T-helper 1 cell treated with Interleukin-12 subunit alpha and Interleukin-12 subunit beta and Interleukin-4 antibody, amounts not matched to agents 30 ng/mL and 1 ng/mL, for 36 hours (primary cell): ENCODE measurements around the gene CD151. TPM values are rescaled to one million over a fixed set of nuclear protein-coding genes. Genes with fewer than 3 reads are reported as not detected.

Experiments
- intact Hi-C: fragments of 100-400 bp; cut with micrococcal nuclease; formaldehyde crosslinking; loops from one replicate; pipeline ENCODE4 v1.15.1; 2024
- total RNA-seq: library from RNA; stranded (reverse); gene quantifications from 2 replicates; pipeline ENCODE4 v1.2.3, GENCODE V29; 2022

CD151 gene
- total RNA-seq, 1 donor from 2014 or later: 24.6 TPM

DNA sequence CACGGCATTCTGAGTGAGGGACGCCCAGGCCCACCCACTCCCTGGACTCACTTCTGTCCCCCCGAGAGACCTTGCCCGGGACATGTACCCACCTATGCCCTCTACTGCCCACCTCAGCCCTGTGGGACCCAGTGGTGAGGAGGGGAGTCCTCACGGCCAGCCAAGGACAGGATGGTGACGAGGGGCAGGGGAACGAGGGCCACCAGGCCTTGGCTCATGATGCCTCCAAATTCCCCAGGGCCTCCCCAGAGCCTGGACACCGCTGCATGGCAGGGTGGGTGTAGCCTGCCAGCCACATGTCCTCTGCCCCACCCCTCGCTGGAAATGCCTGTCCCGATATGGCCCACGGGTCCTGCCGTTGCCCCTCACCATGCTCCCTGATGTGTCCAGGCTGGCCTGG is 36.0 kb downstream of the CD151 start:
- intact Hi-C loops: no loop called here

DNA sequence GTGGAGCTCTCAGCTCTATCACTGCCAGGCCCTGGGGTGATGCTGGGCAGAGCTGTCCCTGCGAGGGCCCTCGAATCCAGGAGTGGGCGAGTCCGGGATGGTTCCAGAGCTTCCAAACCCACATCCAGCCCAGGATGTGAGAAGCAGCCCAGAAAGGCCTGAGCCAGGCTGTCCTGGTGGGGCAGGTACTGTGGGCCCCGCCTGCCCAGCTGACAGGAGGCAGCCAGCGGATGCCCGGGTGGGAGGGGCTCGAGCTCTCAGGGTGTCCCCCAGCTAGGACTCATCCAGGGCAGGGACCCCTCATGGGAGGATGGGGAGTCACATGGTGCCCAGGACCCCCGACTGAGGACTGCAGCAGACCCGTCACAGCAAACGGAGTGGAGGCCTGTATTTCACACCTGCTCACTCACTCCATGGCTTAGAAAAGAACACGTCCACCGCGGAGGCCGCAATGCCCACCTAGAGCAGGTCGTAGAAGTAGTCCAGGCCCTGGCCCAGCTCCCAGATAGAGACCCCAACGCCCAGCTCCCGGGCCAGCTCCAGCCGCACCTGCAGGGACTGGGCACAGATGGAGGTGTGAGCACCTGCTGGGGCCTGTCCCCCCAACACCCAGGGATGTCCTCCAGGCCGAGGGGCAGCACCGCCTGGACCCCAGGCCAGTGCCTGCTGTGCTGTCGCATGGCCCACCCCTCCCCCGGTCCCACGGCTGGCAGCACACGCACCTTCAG is 36.8 kb downstream of the CD151 start:
- intact Hi-C loops: no loop called here

DNA sequence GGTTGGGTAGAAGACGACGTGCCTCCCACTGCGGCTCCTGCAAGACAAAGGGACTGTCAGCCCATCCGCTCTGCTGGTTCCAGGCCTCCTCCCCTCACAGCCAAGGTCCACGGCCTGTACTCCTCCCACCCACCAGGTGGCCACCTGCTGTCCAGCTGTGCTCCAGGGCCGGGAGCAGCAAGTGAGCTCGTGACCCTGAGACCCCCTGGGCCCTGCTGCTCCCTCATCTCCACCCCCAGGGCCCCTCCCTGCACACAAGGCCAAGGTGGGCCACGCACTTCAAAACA is 37.3 kb downstream of the CD151 start:
- intact Hi-C loops: no loop called here

DNA sequence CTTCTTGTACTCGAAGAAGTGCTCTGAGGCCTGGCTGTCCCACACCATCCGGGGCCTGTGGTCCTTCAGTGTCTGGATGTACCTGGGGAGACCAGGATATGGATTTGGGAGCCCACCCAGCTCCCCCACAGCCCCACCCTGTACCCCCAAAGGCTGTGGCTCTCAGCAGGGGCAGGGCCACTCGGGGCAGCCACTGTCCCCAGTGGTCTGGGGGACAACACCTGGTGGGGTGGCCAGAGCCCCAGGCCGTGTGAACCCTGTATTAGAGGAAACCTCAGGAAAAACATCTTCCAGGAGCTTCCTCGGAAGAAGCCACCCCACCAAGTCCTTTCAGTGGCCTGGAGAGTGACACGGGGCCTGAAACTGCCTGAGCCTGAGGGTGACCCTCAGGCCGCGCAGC is 37.7 kb downstream of the CD151 start:
- intact Hi-C loops: no loop called here

DNA sequence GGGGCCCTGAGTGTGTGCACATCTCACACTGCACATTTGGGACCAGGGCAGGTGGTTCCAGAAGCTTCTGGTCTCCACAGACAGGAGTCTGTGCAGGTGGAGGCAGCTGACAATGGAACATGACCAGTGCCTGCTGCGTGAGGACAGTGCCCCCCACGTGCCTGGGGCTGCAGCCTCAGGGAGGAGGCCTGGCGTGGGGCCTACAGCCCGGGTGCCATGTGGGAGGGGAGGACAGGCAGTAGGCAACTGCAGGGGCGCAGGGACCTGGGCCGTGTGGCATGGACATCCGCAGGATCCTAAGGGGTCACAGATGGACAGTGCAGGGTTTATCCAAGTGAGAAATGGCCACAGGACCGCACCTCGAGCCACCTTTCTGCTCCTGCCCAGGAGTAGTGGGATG is 38.7 kb downstream of the CD151 start:
- intact Hi-C loops: no loop called here

DNA sequence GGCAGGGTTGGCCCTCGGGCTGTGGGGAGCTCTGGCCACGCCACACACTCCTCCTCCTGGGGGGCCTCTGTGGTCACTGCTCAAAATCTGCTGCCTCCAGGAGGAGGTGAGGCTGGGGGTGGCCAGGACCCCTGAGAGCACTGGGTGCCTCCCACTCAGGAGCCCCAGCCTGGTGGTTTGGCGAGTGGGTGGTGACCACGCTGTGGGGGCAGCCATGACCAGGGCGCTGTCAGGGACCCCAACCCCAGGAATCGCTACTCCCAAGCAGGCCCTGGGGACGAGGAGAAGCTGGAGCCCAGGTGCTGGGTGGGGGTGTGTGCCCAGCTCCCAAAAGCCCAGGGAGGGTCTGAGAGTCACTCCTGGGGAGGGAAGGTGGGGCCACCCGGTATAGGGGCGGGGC is 40.0 kb downstream of the CD151 start:
- intact Hi-C loops: no loop called here

DNA sequence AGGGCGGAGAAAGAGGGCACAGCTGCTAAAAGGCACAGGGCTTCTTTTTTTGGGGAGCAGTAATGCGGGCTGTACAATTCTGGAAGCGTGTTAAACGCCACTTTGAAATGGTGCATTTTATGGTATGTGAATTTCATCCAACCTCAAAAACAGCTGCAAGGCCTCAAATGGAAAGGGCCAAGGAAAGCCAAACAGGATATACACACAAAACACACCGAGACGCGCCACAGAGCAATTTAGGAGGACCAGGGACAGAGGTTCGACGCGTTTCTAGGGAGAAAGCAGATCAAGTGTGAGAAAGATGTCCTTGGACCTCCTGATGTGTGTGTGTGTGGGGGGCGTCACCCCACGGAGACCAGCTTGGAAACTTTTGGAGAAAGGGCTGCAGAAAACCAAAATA is 41.0 kb downstream of the CD151 start:
- intact Hi-C loops: no loop called here

DNA sequence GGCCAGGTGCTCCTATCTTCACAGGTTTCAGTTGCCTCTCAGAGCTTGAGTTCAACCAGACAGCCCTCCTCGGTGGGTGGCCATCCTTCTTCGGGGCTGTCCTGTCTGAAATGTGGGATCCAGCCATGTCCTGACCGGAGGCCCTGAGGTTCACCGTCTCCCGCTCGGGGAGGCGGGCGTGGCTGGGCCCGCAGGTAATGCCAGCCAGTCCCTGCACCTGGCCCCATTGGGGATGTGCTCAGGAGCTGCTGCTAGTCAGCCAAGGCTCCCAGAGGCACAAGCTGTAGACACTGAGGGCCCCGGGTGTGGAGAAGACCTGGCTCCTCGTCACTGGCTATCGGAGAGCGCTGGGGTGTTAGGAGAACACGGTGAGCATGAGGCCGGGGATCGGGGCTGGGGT is 42.5 kb downstream of the CD151 start:
- intact Hi-C loops: no loop called here

DNA sequence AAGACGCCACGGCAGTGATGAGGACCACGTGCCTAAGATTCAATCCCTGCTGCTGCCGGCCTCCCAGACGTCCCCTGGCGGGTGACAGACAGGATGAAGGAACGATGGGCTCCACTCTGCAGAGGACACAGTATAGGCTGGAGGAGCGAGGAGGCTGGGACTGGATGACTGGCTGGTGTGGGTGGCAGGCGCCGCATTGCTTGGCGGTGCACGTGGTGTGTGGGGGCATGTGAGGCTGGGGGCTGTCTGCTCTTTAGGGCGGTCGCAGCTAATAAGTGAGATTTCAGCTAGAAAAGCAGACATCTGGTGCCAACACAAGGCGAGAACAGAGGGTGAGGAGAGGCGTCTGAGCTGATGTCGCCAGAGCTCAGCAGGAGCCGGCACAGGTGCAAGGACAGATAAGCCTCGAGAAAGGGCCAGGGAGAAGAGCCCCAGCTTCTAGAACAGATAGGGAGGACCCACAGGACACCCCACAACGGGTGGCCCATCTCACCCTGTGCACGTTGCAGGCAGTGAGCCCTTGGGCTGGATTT is 43.1 kb downstream of the CD151 start:
- intact Hi-C loops: no loop called here

DNA sequence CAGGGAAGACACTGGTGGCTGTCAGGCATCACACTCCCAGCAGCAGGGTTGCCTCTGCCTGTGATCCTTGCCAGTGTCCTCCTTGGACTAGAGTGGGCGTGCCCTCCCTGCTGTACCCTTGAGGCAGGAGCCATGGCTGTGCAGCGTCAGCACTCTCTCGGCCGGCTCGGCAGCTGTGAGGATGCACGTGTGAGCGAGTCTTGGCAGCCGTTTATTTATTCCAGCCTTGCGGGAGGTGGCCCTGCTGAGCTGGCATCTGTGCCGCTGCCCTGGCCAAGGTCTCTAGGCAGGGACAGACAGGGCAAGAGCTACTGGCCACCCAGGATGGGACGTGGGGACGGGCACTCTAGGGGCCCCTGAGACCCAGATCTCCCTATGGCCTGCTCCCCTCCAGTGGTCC is 43.8 kb downstream of the CD151 start:
- intact Hi-C loops: no loop called here

DNA sequence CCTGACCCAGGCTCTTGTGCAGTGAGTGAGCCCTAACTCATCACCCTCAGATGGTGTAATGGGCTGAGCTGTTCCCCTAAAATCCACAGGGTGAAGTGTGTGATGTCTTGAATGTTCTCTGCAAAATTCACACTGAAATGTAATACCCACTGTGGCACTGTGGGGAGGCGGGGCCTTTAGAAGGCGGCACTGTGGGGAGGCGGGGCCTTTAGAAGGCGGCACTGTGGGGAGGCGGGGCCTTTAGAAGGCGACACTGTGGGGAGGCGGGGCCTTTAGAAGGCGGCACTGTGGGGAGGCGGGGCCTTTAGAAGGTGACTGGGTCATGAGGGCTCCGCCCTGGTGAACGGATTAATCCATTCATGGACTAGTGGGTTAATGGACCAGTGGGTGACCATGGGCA is 44.8 kb downstream of the CD151 start:
- intact Hi-C loops: no loop called here

DNA sequence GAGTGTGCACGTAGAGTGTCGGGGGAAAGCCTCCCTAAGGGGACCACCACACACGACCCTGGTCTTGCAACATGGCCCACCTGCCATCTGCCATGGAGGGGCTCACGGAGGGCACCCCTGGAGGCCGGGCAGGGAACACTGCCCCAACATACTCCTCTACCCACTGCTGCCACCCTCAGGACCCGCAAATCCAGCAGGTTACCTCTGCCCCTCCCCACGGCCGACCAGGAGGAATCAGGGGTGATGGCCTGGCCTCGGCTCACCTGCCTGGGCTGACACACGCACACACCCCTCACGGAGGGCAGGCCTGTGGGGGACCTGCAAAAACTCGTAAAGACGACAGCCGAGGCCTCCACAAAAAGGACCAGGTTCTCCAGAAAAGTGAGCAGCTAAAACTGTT is 47.7 kb downstream of the CD151 start:
- intact Hi-C loops: no loop called here

DNA sequence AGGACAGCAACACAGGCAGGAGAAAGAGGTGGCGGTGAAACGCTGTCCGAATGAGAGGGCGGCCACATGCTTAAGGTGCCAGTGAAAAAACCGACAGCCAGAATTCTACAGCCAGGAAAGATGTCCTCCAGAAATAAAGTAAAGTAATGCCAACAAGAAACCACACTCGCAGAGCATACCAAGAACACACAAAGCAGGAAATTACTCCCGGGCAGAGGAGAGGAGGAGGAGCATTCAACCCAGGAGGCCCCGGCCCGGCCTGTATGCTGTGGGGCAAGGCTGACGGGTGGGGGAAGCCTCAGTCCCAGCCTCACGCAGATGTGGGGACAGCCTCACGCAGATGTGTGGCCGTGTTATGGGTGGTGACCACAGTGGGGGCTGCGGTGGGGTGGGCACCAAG is 49.8 kb downstream of the CD151 start:
- intact Hi-C loops: no loop called here

DNA sequence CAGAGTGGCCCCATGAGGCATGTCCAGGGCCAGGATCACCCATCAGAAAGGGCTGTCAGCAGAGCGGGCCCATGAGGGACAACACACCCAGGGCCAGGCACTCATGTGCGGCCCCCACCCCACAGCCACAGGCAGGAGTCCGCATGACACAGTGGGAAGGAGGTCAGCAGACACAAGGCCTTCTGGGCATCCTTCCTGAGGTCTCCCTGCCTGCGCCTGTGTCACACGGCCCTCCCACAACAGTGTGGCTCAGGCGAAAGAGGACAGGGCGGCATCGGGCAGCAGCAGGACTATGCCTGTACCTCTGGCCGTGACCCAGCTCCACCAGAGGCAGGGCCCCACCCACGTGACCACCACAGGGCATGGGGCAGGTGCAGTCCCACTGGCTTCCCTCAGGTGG is 50.8 kb downstream of the CD151 start:
- intact Hi-C loops: no loop called here

DNA sequence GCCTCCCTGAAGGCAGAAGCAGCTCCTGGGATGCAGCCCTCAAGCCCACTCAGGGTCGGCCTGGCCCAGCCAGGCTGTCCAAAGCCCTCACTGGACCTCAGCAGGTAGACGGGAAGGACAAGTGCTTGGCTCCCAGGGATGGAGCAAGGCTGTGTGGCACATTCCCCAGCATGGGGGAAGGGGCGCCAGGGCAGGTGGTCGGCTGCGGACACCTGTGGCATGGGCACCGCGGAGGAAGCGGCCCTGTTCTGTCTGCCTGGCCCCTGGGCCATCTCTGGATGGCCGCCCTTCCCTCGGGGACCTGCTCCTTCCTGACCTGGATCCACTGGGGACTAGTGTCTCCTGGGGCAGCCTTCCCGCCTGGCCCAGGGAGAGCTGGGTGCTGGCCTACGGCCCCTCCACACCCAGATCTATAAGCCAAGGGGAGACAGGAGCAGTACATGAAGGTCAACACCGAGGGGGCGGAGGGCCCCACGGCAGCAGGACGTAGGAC is 51.9 kb downstream of the CD151 start:
- intact Hi-C loops: no loop called here

DNA sequence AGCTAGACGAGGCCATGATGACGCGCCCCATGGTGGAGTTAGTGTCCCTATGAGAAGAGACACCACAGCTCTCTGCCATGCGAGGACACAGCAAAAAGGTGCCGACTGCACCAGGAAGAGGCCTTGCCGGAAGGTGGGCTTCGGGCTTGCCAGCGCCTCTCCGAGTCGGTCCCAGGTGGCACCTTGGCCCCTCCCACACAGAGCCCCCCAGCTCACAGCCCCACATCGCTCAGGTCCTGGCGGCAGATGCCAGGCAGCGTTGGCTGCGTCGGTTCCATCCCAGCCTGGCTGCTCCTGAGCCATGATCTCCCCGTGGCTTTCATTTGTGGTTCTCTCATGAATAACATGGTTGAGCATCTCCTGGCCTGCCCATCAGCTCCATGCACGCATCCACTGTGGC is 53.8 kb downstream of the CD151 start:
- intact Hi-C loops: no loop called here

DNA sequence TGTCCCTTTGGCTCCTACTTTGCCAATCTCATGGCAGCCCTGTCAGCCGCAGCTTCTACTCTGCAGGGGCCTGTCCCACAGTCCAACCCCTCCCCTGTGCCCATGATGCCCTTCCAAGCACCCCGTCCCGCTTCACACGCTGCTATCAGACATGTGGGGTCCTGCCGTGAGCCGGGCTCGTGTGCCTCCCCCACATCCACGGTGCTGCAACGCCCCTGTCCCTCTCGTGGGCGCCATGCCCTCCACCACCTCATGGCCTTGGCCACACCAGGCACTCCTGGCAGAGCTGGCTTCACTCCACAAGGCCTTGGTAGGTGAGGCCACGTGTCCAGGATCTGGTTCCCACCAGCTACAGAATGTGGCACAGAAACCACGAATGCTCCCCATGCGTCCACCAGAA is 54.8 kb downstream of the CD151 start:
- intact Hi-C loops: no loop called here

Other genes starting within 250 kb of the CD151 start
- 130 and 133 TPM in 2 replicates for gene IRF7, start 217.0 kb upstream of the CD151 start, total RNA-seq
- not detected in 2 replicates for gene CDHR5, start 208.0 kb upstream of the CD151 start, total RNA-seq
- gene SCT, start 205.8 kb upstream of the CD151 start, total RNA-seq: not detected in 2 replicates
- gene DRD4, start 195.7 kb upstream of the CD151 start, total RNA-seq: 0.34 and 0.44 TPM in 2 replicates
- 46.7 and 51.9 TPM in 2 replicates for gene DEAF1, start 137.7 kb upstream of the CD151 start, total RNA-seq
- 27.1 and 27.8 TPM in 2 replicates for gene TMEM80, start 137.1 kb upstream of the CD151 start, total RNA-seq
- gene EPS8L2, start 126.7 kb upstream of the CD151 start, total RNA-seq: 11.9 and 12.9 TPM in 2 replicates
- gene TALDO1, start 85.5 kb upstream of the CD151 start, total RNA-seq: 259 and 274 TPM in 2 replicates
- 51.3 and 59.0 TPM in 2 replicates for gene GATD1, start 55.5 kb upstream of the CD151 start, total RNA-seq
- gene CEND1, start 42.9 kb upstream of the CD151 start, total RNA-seq: 4.0 and 4.1 TPM in 2 replicates
- 60.2 and 65.2 TPM in 2 replicates for gene SLC25A22, start 34.7 kb upstream of the CD151 start, total RNA-seq
- gene PIDD1, start 27.7 kb upstream of the CD151 start, total RNA-seq: 29.1 TPM in 2 replicates
- gene RPLP2, start 23.0 kb upstream of the CD151 start, total RNA-seq: 1,883 and 1,900 TPM in 2 replicates
- gene PNPLA2, start 14.0 kb upstream of the CD151 start, total RNA-seq: 57.2 and 58.7 TPM in 2 replicates
- 1.3 and 1.9 TPM in 2 replicates for gene CRACR2B, start 5.0 kb upstream of the CD151 start, total RNA-seq
- gene POLR2L, start 9.6 kb downstream of the CD151 start, total RNA-seq: 99.9 and 111 TPM in 2 replicates
- 10.8 and 11.2 TPM in 2 replicates for gene TSPAN4, start 9.9 kb downstream of the CD151 start, total RNA-seq
- gene CHID1, start 77.9 kb downstream of the CD151 start, total RNA-seq: 53.4 and 54.7 TPM in 2 replicates
- 67.6 and 69.7 TPM in 2 replicates for gene AP2A2, start 92.9 kb downstream of the CD151 start, total RNA-seq
- gene MUC6, start 203.8 kb downstream of the CD151 start, total RNA-seq: not detected in 2 replicates
- not detected in 2 replicates for gene MUC2, start 241.9 kb downstream of the CD151 start, total RNA-seq